Activated T-cell treated with anti-CD3 and anti-CD28 coated beads, Interleukin-2, amount 50 U/mL, for 24 hours (primary cell): ENCODE data around the gene PIGQ.

Source experiments
- DNase-seq: peaks from one replicate; pipeline ENCODE4 v3.0.0-alpha.2; 2020
- H3K27ac Mint-ChIP-seq: 2 replicates; pipeline ENCODE4 v1.8.0; 2020; ENCODE audit warnings: mild to moderate bottlenecking, mixed read lengths
- H3K27me3 Mint-ChIP-seq: 2 replicates; pipeline ENCODE4 v1.8.0; 2020; ENCODE audit warnings: mixed read lengths
- H3K36me3 Mint-ChIP-seq: 2 replicates; pipeline ENCODE4 v1.8.0; 2020; ENCODE audit warnings: low read depth, mixed read lengths
- H3K4me1 Mint-ChIP-seq: 2 replicates; pipeline ENCODE4 v1.8.0; 2020; ENCODE audit warnings: low read depth, mixed read lengths
- H3K4me3 Mint-ChIP-seq: 2 replicates; pipeline ENCODE4 v1.8.0; 2020; ENCODE audit warnings: mild to moderate bottlenecking, moderate library complexity, mixed read lengths
- H3K9me3 Mint-ChIP-seq: 2 replicates; pipeline ENCODE4 v1.8.0; 2020; ENCODE audit warnings: mixed read lengths

The PIGQ gene

GRCh38 chr16:529012-529575 is 40.7 kb upstream of the PIGQ start:
- Mint-ChIP-seq H3K4me1 (peaks cover 45% of the 10 kb centered on the region), H3K27me3 (no peaks in the 10 kb centered on the region), H3K4me3 (peak overlapping the region; percentile 95), H3K9me3 (no peaks in the 10 kb centered on the region), H3K27ac (peak overlapping the region; percentile 97), H3K36me3 (peaks cover 52% of the 10 kb centered on the region)
- DNase-seq, result peak; percentile 44

GRCh38 chr16:530111-530817 is 39.5 kb upstream of the PIGQ start:
- H3K36me3 Mint-ChIP-seq, result peaks cover 45% of the 10 kb centered on the region

GRCh38 chr16:531494-532125 is 38.2 kb upstream of the PIGQ start:
- Mint-ChIP-seq H3K27me3 (no peaks in the 10 kb centered on the region), H3K27ac (peak overlapping the region; percentile 29), H3K4me1 (peaks cover 25% of the 10 kb centered on the region), H3K36me3 (peaks cover 41% of the 10 kb centered on the region), H3K9me3 (no peaks in the 10 kb centered on the region), H3K4me3 (no peak overlapping the region)
- no peak for DNase-seq

More at GRCh38 chr16:530111-530817, 39.5 kb upstream of the PIGQ start:
- H3K27me3 Mint-ChIP-seq, result no peaks in the 10 kb centered on the region
- H3K27ac Mint-ChIP-seq, result peak overlapping the region; percentile 72
- peak overlapping the region; percentile 95 for H3K4me3 Mint-ChIP-seq
- no peaks in the 10 kb centered on the region for H3K9me3 Mint-ChIP-seq
- DNase-seq, result no peak
- H3K4me1 Mint-ChIP-seq, result peaks cover 36% of the 10 kb centered on the region

- DNase-seq, result no peak
- peaks cover 53% of the 10 kb centered on the region for H3K36me3 Mint-ChIP-seq
- no peak overlapping the region for H3K4me3 Mint-ChIP-seq
- peaks cover 24% of the 10 kb centered on the region for H3K4me1 Mint-ChIP-seq
- no peak overlapping the region for H3K27ac Mint-ChIP-seq
- H3K9me3 Mint-ChIP-seq, result no peaks in the 10 kb centered on the region
- H3K27me3 Mint-ChIP-seq, result no peaks in the 10 kb centered on the region
Measured at GRCh38 chr16:533391-534123, 36.2 kb upstream of the PIGQ start.

- no peak for DNase-seq
- H3K27me3 Mint-ChIP-seq, result no peaks in the 10 kb centered on the region
- H3K4me1 Mint-ChIP-seq, result peaks cover 21% of the 10 kb centered on the region
- H3K36me3 Mint-ChIP-seq, result peaks cover 52% of the 10 kb centered on the region
- H3K4me3 Mint-ChIP-seq, result no peak overlapping the region
- no peaks in the 10 kb centered on the region for H3K9me3 Mint-ChIP-seq
- H3K27ac Mint-ChIP-seq, result no peak overlapping the region
Measured at GRCh38 chr16:534135-534534, 35.6 kb upstream of the PIGQ start.

- H3K9me3 Mint-ChIP-seq, result no peaks in the 10 kb centered on the region
- H3K4me3 Mint-ChIP-seq, result no peak overlapping the region
- no peak overlapping the region for H3K27ac Mint-ChIP-seq
- no peaks in the 10 kb centered on the region for H3K27me3 Mint-ChIP-seq
- H3K36me3 Mint-ChIP-seq, result peaks cover 48% of the 10 kb centered on the region
- DNase-seq, result no peak
- H3K4me1 Mint-ChIP-seq, result peaks cover 13% of the 10 kb centered on the region
Measured at GRCh38 chr16:534856-535445, 34.8 kb upstream of the PIGQ start.

GRCh38 chr16:535446-536405 is 34.0 kb upstream of the PIGQ start:
- no peak for DNase-seq
- Mint-ChIP-seq H3K27me3 (no peaks in the 10 kb centered on the region), H3K9me3 (no peaks in the 10 kb centered on the region), H3K4me3 (no peak overlapping the region), H3K36me3 (peaks cover 42% of the 10 kb centered on the region), H3K27ac (no peak overlapping the region), H3K4me1 (peaks cover 7% of the 10 kb centered on the region)

GRCh38 chr16:536746-537145 is 33.0 kb upstream of the PIGQ start:
- Mint-ChIP-seq H3K27ac (no peak overlapping the region), H3K4me1 (peaks cover 6% of the 10 kb centered on the region), H3K9me3 (no peaks in the 10 kb centered on the region), H3K36me3 (peaks cover 41% of the 10 kb centered on the region), H3K27me3 (no peaks in the 10 kb centered on the region), H3K4me3 (no peak overlapping the region)
- no peak for DNase-seq

GRCh38 chr16:537415-538335 is 32.1 kb upstream of the PIGQ start:
- no peak overlapping the region for H3K27ac Mint-ChIP-seq
- DNase-seq, result no peak
- no peaks in the 10 kb centered on the region for H3K9me3 Mint-ChIP-seq
- peaks cover 48% of the 10 kb centered on the region for H3K36me3 Mint-ChIP-seq
- H3K27me3 Mint-ChIP-seq, result no peaks in the 10 kb centered on the region
- peaks cover 5% of the 10 kb centered on the region for H3K4me1 Mint-ChIP-seq
- no peak overlapping the region for H3K4me3 Mint-ChIP-seq

- Mint-ChIP-seq H3K36me3 (peaks cover 47% of the 10 kb centered on the region), H3K27me3 (no peaks in the 10 kb centered on the region), H3K4me1 (peaks cover 4% of the 10 kb centered on the region), H3K27ac (no peak overlapping the region), H3K4me3 (no peak overlapping the region), H3K9me3 (no peaks in the 10 kb centered on the region)
- no peak for DNase-seq
Measured at GRCh38 chr16:539901-540530, 29.8 kb upstream of the PIGQ start.

- Mint-ChIP-seq H3K27ac (no peak overlapping the region), H3K36me3 (peaks cover 49% of the 10 kb centered on the region), H3K4me3 (no peak overlapping the region), H3K9me3 (no peaks in the 10 kb centered on the region), H3K4me1 (peaks cover 5% of the 10 kb centered on the region), H3K27me3 (no peaks in the 10 kb centered on the region)
- no peak for DNase-seq
Measured at GRCh38 chr16:540645-541340, 29.0 kb upstream of the PIGQ start.
